Spinal cord (tissue), 10 donors: ENCODE results near the gene RNH1. TPM values are rescaled to one million over a fixed set of nuclear protein-coding genes. Genes with fewer than 3 reads are reported as not detected.
"Not testable (repeated sequence)": the region's sequence is repeated elsewhere in the genome, so short reads cannot be mapped to it uniquely, and the experiment has no call there.

Source experiments
- DNase-seq, 6 donors: peaks; one replicate each; pipeline versions ENCODE4 v3.0.0 to v3.0.0-alpha.2; 2013 to 2015; ENCODE audit warnings: low spot score in 6 of 6, low read depth in 4 of 6
- H3K27ac ChIP-seq: one replicate; pipeline ENCODE4 v1.5.1; 2013; ENCODE audit warnings: low read depth, low read length, control low read depth
- H3K27me3 ChIP-seq: one replicate; pipeline ENCODE4 v1.6.1; 2013; ENCODE audit warnings: low read length; ENCODE audit not compliant: control insufficient read depth, insufficient read depth
- H3K36me3 ChIP-seq: one replicate; pipeline ENCODE4 v1.6.1; 2013; ENCODE audit warnings: low read length; ENCODE audit not compliant: control insufficient read depth, insufficient read depth
- H3K4me1 ChIP-seq: one replicate; pipeline ENCODE4 v1.6.1; 2013; ENCODE audit warnings: low read length; ENCODE audit not compliant: control insufficient read depth, insufficient read depth
- H3K4me3 ChIP-seq: one replicate; pipeline ENCODE4 v1.5.1; 2013; ENCODE audit warnings: low read depth, low read length, control low read depth
- H3K9me3 ChIP-seq: one replicate; pipeline ENCODE4 v1.6.1; 2013; ENCODE audit warnings: low read length; ENCODE audit not compliant: control insufficient read depth, insufficient read depth
- WGBS: methylation state at CpG from one replicate; pipeline ENCODE4 v1.1.5; 2013; ENCODE audit warnings: missing lambda C conversion rate; ENCODE audit not compliant: insufficient coverage; 5-methylcytosine and 5-hydroxymethylcytosine counted together
- polyA plus RNA-seq, 2 donors: library from polyadenylated mRNA; unstranded; fragments of 120-200 nt; gene quantifications; one replicate each; pipeline ENCODE4 v1.2.1, GENCODE V29; 2013; ENCODE audit not compliant: insufficient read length in 2 of 2
- total RNA-seq, 2 donors: library from RNA; depleted of rRNA in 1 of 2; stranded (reverse); fragments of 120-200 nt in 1 of 2; fragments of >200 nt in 1 of 2; gene quantifications; one replicate each; pipeline versions ENCODE4 v1.2.3 to v1.2.4, GENCODE V29; 2013 to 2014
- donor health status: healthy.

The RNH1 gene
- total and polyA plus RNA-seq, 4 donors = 62.8 to 119 (median 94.7) TPM

GRCh38 chr11:521177-521688, 14.2 kb upstream of the RNH1 start:
- Histone ChIP-seq H3K27me3 (no peaks in the 10 kb centered on the region), H3K9me3 (peaks cover 7% of the 10 kb centered on the region), H3K27ac (no peak overlapping the region), H3K36me3 (peaks cover 8% of the 10 kb centered on the region), H3K4me3 (no peak overlapping the region), H3K4me1 (peaks cover 6% of the 10 kb centered on the region)
- 89% methylated on average over 4 of the region's 10 CpGs for WGBS
- no peak for DNase-seq

- H3K27me3 ChIP-seq = no peaks in the 10 kb centered on the region
These were observed 13.6 kb upstream of the RNH1 start for GRCh38 chr11:520428-521176.

GRCh38 chr11:518463-519202, 11.6 kb upstream of the RNH1 start:
- WGBS = 9% methylated on average over 69 of the region's 74 CpGs
- peaks cover 6% of the 10 kb centered on the region for H3K4me1 ChIP-seq
- peaks cover 15% of the 10 kb centered on the region for H3K36me3 ChIP-seq
- no peak overlapping the region for H3K27ac ChIP-seq
- peak overlapping the region; percentile 24 for H3K4me3 ChIP-seq
- H3K9me3 ChIP-seq = peaks cover 7% of the 10 kb centered on the region
- H3K27me3 ChIP-seq = no peaks in the 10 kb centered on the region
- DNase-seq = peak in 3 of 6 donors; percentile 37 to 83 (median 64)

More at GRCh38 chr11:520428-521176, 13.6 kb upstream of the RNH1 start:
- Histone ChIP-seq H3K27ac (no peak overlapping the region), H3K9me3 (peaks cover 7% of the 10 kb centered on the region), H3K4me1 (peaks cover 6% of the 10 kb centered on the region), H3K36me3 (peaks cover 8% of the 10 kb centered on the region), H3K4me3 (no peak overlapping the region)
- 84% methylated on average over 33 of the region's 39 CpGs for WGBS
- no peak for DNase-seq

GRCh38 chr11:516918-517685, 10.1 kb upstream of the RNH1 start:
- H3K4me1 ChIP-seq, H3K9me3 ChIP-seq, DNase-seq, H3K27ac ChIP-seq, H3K27me3 ChIP-seq, H3K4me3 ChIP-seq: not testable (repeated sequence)
- 97% methylated on average over 43 of the region's 43 CpGs for WGBS
- peaks cover 28% of the 10 kb centered on the region for H3K36me3 ChIP-seq

- no peak overlapping the region for H3K27ac ChIP-seq
- H3K4me3 ChIP-seq = no peak overlapping the region
- no CpG with 5 or more reads among the region's 4 CpGs for WGBS
- peaks cover 35% of the 10 kb centered on the region for H3K36me3 ChIP-seq
- H3K27me3 ChIP-seq = no peaks in the 10 kb centered on the region
- peaks cover 6% of the 10 kb centered on the region for H3K4me1 ChIP-seq
- peaks cover 7% of the 10 kb centered on the region for H3K9me3 ChIP-seq
- no peak for DNase-seq
These were observed 9.4 kb upstream of the RNH1 start for GRCh38 chr11:516400-516799.

- Histone ChIP-seq H3K4me3 (no peak overlapping the region), H3K4me1 (peaks cover 6% of the 10 kb centered on the region), H3K27me3 (no peaks in the 10 kb centered on the region), H3K27ac (no peak overlapping the region), H3K9me3 (peaks cover 7% of the 10 kb centered on the region), H3K36me3 (peaks cover 45% of the 10 kb centered on the region)
- DNase-seq = no peak
- WGBS = 98% methylated on average over 5 of the region's 6 CpGs
These were observed 8.1 kb upstream of the RNH1 start for GRCh38 chr11:515131-515530.

- Histone ChIP-seq H3K4me3 (no peak overlapping the region), H3K36me3 (peaks cover 50% of the 10 kb centered on the region), H3K4me1 (peaks cover 6% of the 10 kb centered on the region), H3K9me3 (peaks cover 7% of the 10 kb centered on the region), H3K27ac (no peak overlapping the region), H3K27me3 (no peaks in the 10 kb centered on the region)
- WGBS = 95% methylated on average over 10 of the region's 10 CpGs
- no peak for DNase-seq
These were observed 7.6 kb upstream of the RNH1 start for GRCh38 chr11:514606-515005.

GRCh38 chr11:512761-513595, 5.9 kb upstream of the RNH1 start:
- peaks cover 7% of the 10 kb centered on the region for H3K9me3 ChIP-seq
- peaks cover 3% of the 10 kb centered on the region for H3K4me1 ChIP-seq
- peaks cover 61% of the 10 kb centered on the region for H3K36me3 ChIP-seq
- DNase-seq = no peak
- no peak overlapping the region for H3K27ac ChIP-seq
- H3K27me3 ChIP-seq = no peaks in the 10 kb centered on the region
- no peak overlapping the region for H3K4me3 ChIP-seq
- 93% methylated on average over 26 of the region's 29 CpGs for whole genome bisulfite sequencing

GRCh38 chr11:508956-509355, 1.9 kb upstream of the RNH1 start:
- 81% methylated on average over 3 of the region's 5 CpGs for WGBS
- Histone ChIP-seq H3K36me3 (peaks cover 57% of the 10 kb centered on the region), H3K4me3 (no peak overlapping the region), H3K4me1 (peaks cover 34% of the 10 kb centered on the region), H3K27me3 (no peaks in the 10 kb centered on the region), H3K27ac (no peak overlapping the region), H3K9me3 (no peaks in the 10 kb centered on the region)
- no peak for DNase-seq
